ENCODE results near the gene CMBL. TPM values are rescaled to one million over a fixed set of nuclear protein-coding genes. Genes with fewer than 3 reads are reported as not detected.

CMBL gene
- total RNA-seq, 2 donors from 2014 or later: 10.4 to 20.5 TPM

- no peak for TF ChIP-seq CTCF (conservative IDR thresholded peaks at IDR 0.05)
- no peak overlapping the region for H3K4me3 Mint-ChIP-seq
- no peak overlapping the region for H3K27ac ChIP-seq (ENCODE audit: low read depth, low read length)
- peaks cover 8% of the 10 kb centered on the region for H3K4me1 Mint-ChIP-seq
- DNase-seq: no peak
- no peaks in the 10 kb centered on the region for H3K36me3 ChIP-seq (ENCODE audit: control insufficient read depth, insufficient read depth, low read length)
- no peak overlapping the region for H3K9ac ChIP-seq (ENCODE audit: extremely low read depth, low read length, poor library complexity, severe bottlenecking)
- H3K9me3 ChIP-seq (ENCODE audit: control insufficient read depth, low read length): no peaks in the 10 kb centered on the region
- peaks cover 12% of the 10 kb centered on the region for H3K36me3 Mint-ChIP-seq (ENCODE audit: low read depth)
- WGBS, 2 experiments (ENCODE audit: insufficient coverage in 1 of 2, insufficient read length in 1 of 2): 88 to 94% methylated on average over 3 of the region's 3 CpGs
- H3K27me3 Mint-ChIP-seq (ENCODE audit: insufficient read depth): no peaks in the 10 kb centered on the region
- H3K4me3 ChIP-seq (ENCODE audit: low read length): no peak overlapping the region
- H3K4me1 ChIP-seq (ENCODE audit: control insufficient read depth, insufficient read depth, low read length): no peaks in the 10 kb centered on the region
- H3K27ac Mint-ChIP-seq: no peak overlapping the region
- no peaks in the 10 kb centered on the region for H3K27me3 ChIP-seq (ENCODE audit: control insufficient read depth, insufficient read depth, low read length, poor library complexity, severe bottlenecking)
- H3K9me3 Mint-ChIP-seq: peaks cover 8% of the 10 kb centered on the region
Observed at GRCh38 chr5:10293907-10294662, 13.6 kb downstream of the CMBL start.

- Histone ChIP-seq H3K36me3 (ENCODE audit: control insufficient read depth, insufficient read depth, low read length) (no peaks in the 10 kb centered on the region), H3K27me3 (ENCODE audit: control insufficient read depth, insufficient read depth, low read length, poor library complexity, severe bottlenecking) (no peaks in the 10 kb centered on the region), H3K27ac (ENCODE audit: low read depth, low read length) (no peak overlapping the region), H3K4me3 (ENCODE audit: low read length) (no peak overlapping the region), H3K4me1 (ENCODE audit: control insufficient read depth, insufficient read depth, low read length) (no peaks in the 10 kb centered on the region), H3K9me3 (ENCODE audit: control insufficient read depth, low read length) (no peaks in the 10 kb centered on the region), H3K9ac (ENCODE audit: extremely low read depth, low read length, poor library complexity, severe bottlenecking) (no peak overlapping the region)
- Mint-ChIP-seq H3K36me3 (ENCODE audit: low read depth) (peaks cover 16% of the 10 kb centered on the region), H3K27me3 (ENCODE audit: insufficient read depth) (no peaks in the 10 kb centered on the region), H3K4me1 (no peaks in the 10 kb centered on the region), H3K27ac (no peak overlapping the region), H3K4me3 (no peak overlapping the region), H3K9me3 (peaks cover 8% of the 10 kb centered on the region)
- no peak for TF ChIP-seq CTCF (conservative IDR thresholded peaks at IDR 0.05)
- WGBS, 2 experiments (ENCODE audit: insufficient coverage in 1 of 2, insufficient read length in 1 of 2): 92% methylated on average over 4 to 9 of the region's 9 CpGs
- no peak for DNase-seq
Observed at GRCh38 chr5:10291692-10292339, 15.9 kb downstream of the CMBL start.

GRCh38 chr5:10290438-10290837 is 17.3 kb downstream of the CMBL start:
- H3K27ac Mint-ChIP-seq: no peak overlapping the region
- no peak overlapping the region for H3K27ac ChIP-seq (ENCODE audit: low read depth, low read length)
- TF ChIP-seq CTCF (conservative IDR thresholded peaks at IDR 0.05): no peak
- peaks cover 15% of the 10 kb centered on the region for H3K36me3 Mint-ChIP-seq (ENCODE audit: low read depth)
- H3K27me3 Mint-ChIP-seq (ENCODE audit: insufficient read depth): no peaks in the 10 kb centered on the region
- H3K36me3 ChIP-seq (ENCODE audit: control insufficient read depth, insufficient read depth, low read length): no peaks in the 10 kb centered on the region
- H3K27me3 ChIP-seq (ENCODE audit: control insufficient read depth, insufficient read depth, low read length, poor library complexity, severe bottlenecking): no peaks in the 10 kb centered on the region
- H3K4me3 Mint-ChIP-seq: no peak overlapping the region
- H3K4me3 ChIP-seq (ENCODE audit: low read length): no peak overlapping the region
- H3K4me1 ChIP-seq (ENCODE audit: control insufficient read depth, insufficient read depth, low read length): no peaks in the 10 kb centered on the region
- peaks cover 8% of the 10 kb centered on the region for H3K9me3 Mint-ChIP-seq
- no peaks in the 10 kb centered on the region for H3K4me1 Mint-ChIP-seq
- no peak for DNase-seq
- H3K9me3 ChIP-seq (ENCODE audit: control insufficient read depth, low read length): no peaks in the 10 kb centered on the region
- WGBS, 2 experiments (ENCODE audit: insufficient coverage in 1 of 2, insufficient read length in 1 of 2): 91 to 96% methylated on average over 5 to 9 of the region's 9 CpGs
- no peak overlapping the region for H3K9ac ChIP-seq (ENCODE audit: extremely low read depth, low read length, poor library complexity, severe bottlenecking)
